Measurements from ENCODE around the gene CELF1.

DNA sequence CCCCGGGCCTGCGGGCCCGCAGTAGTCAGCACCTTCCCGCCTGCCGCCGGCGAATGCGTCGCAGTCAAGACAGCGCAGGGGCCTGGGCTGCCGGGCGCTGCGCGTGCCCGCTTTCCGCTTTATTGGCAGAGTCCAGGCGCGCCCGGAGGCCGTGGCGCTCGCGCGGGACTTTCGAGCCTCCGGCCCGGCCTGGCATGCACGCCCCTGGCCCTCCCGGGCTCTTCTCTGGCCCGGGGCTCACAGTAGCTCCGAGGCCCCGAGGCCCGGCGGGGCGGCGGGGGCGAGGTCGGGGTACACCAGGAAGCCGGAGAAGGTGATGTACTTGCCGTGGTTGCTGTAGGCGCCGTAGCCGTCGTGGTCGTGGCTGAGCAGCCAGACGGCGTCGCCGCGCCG lies 36.6 kb upstream of the CELF1 start:
- TF ChIP-seq, protein P1, sequence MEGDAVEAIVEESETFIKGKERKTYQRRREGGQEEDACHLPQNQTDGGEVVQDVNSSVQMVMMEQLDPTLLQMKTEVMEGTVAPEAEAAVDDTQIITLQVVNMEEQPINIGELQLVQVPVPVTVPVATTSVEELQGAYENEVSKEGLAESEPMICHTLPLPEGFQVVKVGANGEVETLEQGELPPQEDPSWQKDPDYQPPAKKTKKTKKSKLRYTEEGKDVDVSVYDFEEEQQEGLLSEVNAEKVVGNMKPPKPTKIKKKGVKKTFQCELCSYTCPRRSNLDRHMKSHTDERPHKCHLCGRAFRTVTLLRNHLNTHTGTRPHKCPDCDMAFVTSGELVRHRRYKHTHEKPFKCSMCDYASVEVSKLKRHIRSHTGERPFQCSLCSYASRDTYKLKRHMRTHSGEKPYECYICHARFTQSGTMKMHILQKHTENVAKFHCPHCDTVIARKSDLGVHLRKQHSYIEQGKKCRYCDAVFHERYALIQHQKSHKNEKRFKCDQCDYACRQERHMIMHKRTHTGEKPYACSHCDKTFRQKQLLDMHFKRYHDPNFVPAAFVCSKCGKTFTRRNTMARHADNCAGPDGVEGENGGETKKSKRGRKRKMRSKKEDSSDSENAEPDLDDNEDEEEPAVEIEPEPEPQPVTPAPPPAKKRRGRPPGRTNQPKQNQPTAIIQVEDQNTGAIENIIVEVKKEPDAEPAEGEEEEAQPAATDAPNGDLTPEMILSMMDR (IDR thresholded peaks at IDR 0.05), result no peak
- TF ChIP-seq POLR2A (IDR thresholded peaks at IDR 0.05) (no peak), POLR2AphosphoS5 (IDR thresholded peaks at IDR 0.05) (no peak), EP300 (IDR thresholded peaks at IDR 0.05) (no peak)

Data from gastroesophageal sphincter (tissue), 3 donors.